ENCODE data around the gene TBL1X. TPM values are rescaled to one million over a fixed set of nuclear protein-coding genes. Genes with fewer than 3 reads are reported as not detected.

The TBL1X gene
- total and polyA plus RNA-seq, 12 donors, result 5.0 to 256 (median 28.1) TPM

- intact Hi-C loops (cut with DNase I), result no loop called here
- H3K4me1 ChIP-seq (replicated peaks in 1 of 2), result no peaks in the 10 kb centered on the region
- no peak for TF ChIP-seq POLR2A (IDR thresholded peaks at IDR 0.05)
- no peak for TF ChIP-seq CTCF (IDR thresholded peaks at IDR 0.05)
- H3K27ac ChIP-seq, result peak overlapping the region in 1 of 5 donors; percentile 45
- 8 to 28% (median 13%) methylated on average over 7 to 45 of the region's 45 CpGs for WGBS, 4 donors
- H3K4me3 ChIP-seq, result peak overlapping the region in 2 of 4 donors; percentile 9 to 57
- peak in 3 of 7 donors; percentile 5 to 16 (median 15) for DNase-seq
- no peaks in the 10 kb centered on the region for H3K9me3 ChIP-seq (replicated peaks in 1 of 3)
- H3K36me3 ChIP-seq (replicated peaks in 1 of 2), result no peaks in the 10 kb centered on the region
- H3K27me3 ChIP-seq, result peaks cover 34% of the 10 kb centered on the region
Observed at GRCh38 chrX:9786798-9787635, 322.2 kb downstream of the TBL1X start.

- Histone ChIP-seq H3K36me3 (replicated peaks in 1 of 2) (no peaks in the 10 kb centered on the region), H3K4me1 (replicated peaks in 1 of 2) (no peaks in the 10 kb centered on the region), H3K27me3 (peaks cover 34% of the 10 kb centered on the region), H3K27ac (no peak overlapping the region), H3K9me3 (replicated peaks in 1 of 3) (no peaks in the 10 kb centered on the region), H3K4me3 (no peak overlapping the region)
- 27 to 57% (median 40%) methylated on average over 2 of the region's 2 CpGs for WGBS, 4 donors
- intact Hi-C loops (cut with DNase I), result no loop called here
- TF ChIP-seq POLR2A (IDR thresholded peaks at IDR 0.05) (no peak), CTCF (IDR thresholded peaks at IDR 0.05) (no peak)
- DNase-seq, result no peak
Observed at GRCh38 chrX:9788911-9789310, 324.1 kb downstream of the TBL1X start.

GRCh38 chrX:9789555-9789954 lies 324.7 kb downstream of the TBL1X start:
- peaks cover 34% of the 10 kb centered on the region for H3K27me3 ChIP-seq
- intact Hi-C loops (cut with DNase I), result no loop called here
- H3K4me3 ChIP-seq, result no peak overlapping the region
- WGBS, 4 donors, result 45 to 81% (median 67%) methylated on average over 1 to 5 of the region's 5 CpGs
- no peaks in the 10 kb centered on the region for H3K36me3 ChIP-seq (replicated peaks in 1 of 2)
- DNase-seq, result no peak
- H3K27ac ChIP-seq, result no peak overlapping the region
- no peaks in the 10 kb centered on the region for H3K9me3 ChIP-seq (replicated peaks in 1 of 3)
- no peaks in the 10 kb centered on the region for H3K4me1 ChIP-seq (replicated peaks in 1 of 2)
- TF ChIP-seq POLR2A (IDR thresholded peaks at IDR 0.05) (no peak), CTCF (IDR thresholded peaks at IDR 0.05) (no peak)

All from adrenal gland (tissue), 12 donors.